Suppressor macrophage (primary cell): ENCODE results near the gene NLRC5.
A peak's percentile ranks its signal among the peaks of the same experiment; 100 is the strongest.
"Not testable (repeated sequence)": the region's sequence is repeated elsewhere in the genome, so short reads cannot be mapped to it uniquely, and the experiment has no call there.

ENCODE experiments used
- DNase-seq, 4 experiments: peaks; one replicate each; pipeline ENCODE4 v3.0.0-alpha.2; 2020 to 2022

NLRC5 gene

GRCh38 chr16:57000271-57001025 lies 11.1 kb downstream of the NLRC5 start:
- peak; percentile 31 to 66 (median 38) for DNase-seq

GRCh38 chr16:57001026-57001679 lies 11.8 kb downstream of the NLRC5 start:
- no peak for DNase-seq

- DNase-seq: no peak
These were observed 14.4 kb downstream of the NLRC5 start for GRCh38 chr16:57003439-57004386.

GRCh38 chr16:57004387-57005250 lies 15.3 kb downstream of the NLRC5 start:
- no peak for DNase-seq

- DNase-seq: not testable (repeated sequence)
These were observed 16.2 kb downstream of the NLRC5 start for GRCh38 chr16:57005597-57005996.

- no peak for DNase-seq
These were observed 17.7 kb downstream of the NLRC5 start for GRCh38 chr16:57007050-57007449.

- DNase-seq: no peak
These were observed 18.2 kb downstream of the NLRC5 start for GRCh38 chr16:57007530-57007929.

- DNase-seq: no peak
These were observed 19.1 kb downstream of the NLRC5 start for GRCh38 chr16:57008440-57008839.

GRCh38 chr16:57009643-57010170 lies 20.4 kb downstream of the NLRC5 start:
- no peak for DNase-seq

- DNase-seq: no peak
These were observed 23.0 kb downstream of the NLRC5 start for GRCh38 chr16:57012353-57012752.

- DNase-seq: no peak
These were observed 23.9 kb downstream of the NLRC5 start for GRCh38 chr16:57013229-57013628.

- peak; percentile 30 to 67 (median 62) for DNase-seq
These were observed 24.5 kb downstream of the NLRC5 start for GRCh38 chr16:57013902-57014301.

- DNase-seq: no peak
These were observed 26.9 kb downstream of the NLRC5 start for GRCh38 chr16:57016301-57016700.

GRCh38 chr16:57016831-57017230 lies 27.5 kb downstream of the NLRC5 start:
- DNase-seq: no peak

GRCh38 chr16:57017251-57017650 lies 27.9 kb downstream of the NLRC5 start:
- peak in 1 of 4 experiments; percentile 21 for DNase-seq

- no peak for DNase-seq
These were observed 30.4 kb downstream of the NLRC5 start for GRCh38 chr16:57019746-57020145.

- DNase-seq: no peak
These were observed 31.3 kb downstream of the NLRC5 start for GRCh38 chr16:57020651-57021050.

GRCh38 chr16:57021757-57022156 lies 32.4 kb downstream of the NLRC5 start:
- no peak for DNase-seq

GRCh38 chr16:57022445-57022844 lies 33.1 kb downstream of the NLRC5 start:
- no peak for DNase-seq

- peak in 1 of 4 experiments; percentile 27 for DNase-seq
These were observed 34.3 kb downstream of the NLRC5 start for GRCh38 chr16:57023541-57024249.
